Peyer's patch (tissue), 4 donors: ENCODE data around the gene SCAMP1. TPM values are rescaled to one million over a fixed set of nuclear protein-coding genes. Genes with fewer than 3 reads are reported as not detected.

Experiments used
- DNase-seq, 3 donors: peaks; one replicate each; pipeline ENCODE4 v3.0.0-alpha.2; 2017 to 2019
- H3K27ac ChIP-seq, 4 donors: fragments of 200-600 bp; sonication (generic); one replicate each; pipeline ENCODE4 v1.5.1; 2016 to 2019
- H3K27me3 ChIP-seq, 2 donors: fragments of 200-600 bp; sonication (generic); one replicate each; pipeline ENCODE4 v1.5.1; 2019
- H3K36me3 ChIP-seq, 3 donors: fragments of 200-600 bp; sonication (generic); one replicate each; pipeline ENCODE4 v1.5.1; 2016 to 2019
- H3K4me1 ChIP-seq, 4 donors: fragments of 200-600 bp; sonication (generic); one replicate each; pipeline ENCODE4 v1.5.1; 2016 to 2019
- H3K4me3 ChIP-seq, 4 donors: fragments of 200-600 bp; sonication (generic); 1 replicate in 3 of 4; 2 replicates in 1 of 4; pipeline ENCODE4 v1.5.1; 2016 to 2019; ENCODE audit warnings: mild to moderate bottlenecking in 1 of 4
- H3K9me3 ChIP-seq, 4 donors: fragments of 200-600 bp; sonication (generic); one replicate each; pipeline ENCODE4 v1.5.1; 2016 to 2019; ENCODE audit warnings: mild to moderate bottlenecking in 1 of 4
- POLR2A ChIP-seq, 2 donors: fragments of 450-650 bp; IDR thresholded peaks; one replicate each; pipeline ENCODE4 v1.5.1; 2017; ENCODE audit warnings: antibody characterized with exemption in 2 of 2, mild to moderate bottlenecking in 2 of 2, moderate library complexity in 2 of 2
- total RNA-seq, 4 donors: library from RNA; depleted of rRNA; stranded (reverse); fragments of >200 nt; gene quantifications; one replicate each; pipeline ENCODE4 v1.1.0, GENCODE V29; 2016
- TF ChIP-seq, protein P1 (sequence below), 6 experiments: fragments of 450-650 bp in 4 of 6; fragments of 200-600 bp in 2 of 6; sonication (generic) in 1 of 6; IDR thresholded peaks; one replicate each; pipeline ENCODE4 v1.5.1; 2017 to 2019; ENCODE audit warnings: antibody characterized with exemption in 6 of 6, mild to moderate bottlenecking in 3 of 6, moderate library complexity in 1 of 6

SCAMP1 gene
- total RNA-seq, 4 donors from 2014 or later = 10.6 to 17.3 (median 11.5) TPM

- peaks cover 0 to 14% (median 0%) of the 10 kb centered on the region in 3 donors for H3K36me3 ChIP-seq
- no peaks in the 10 kb centered on the region for H3K9me3 ChIP-seq
- DNase-seq = no peak
- H3K27me3 ChIP-seq = no peaks in the 10 kb centered on the region
- H3K4me1 ChIP-seq = no peaks in the 10 kb centered on the region
- H3K4me3 ChIP-seq = no peak overlapping the region
- TF ChIP-seq, protein P1, sequence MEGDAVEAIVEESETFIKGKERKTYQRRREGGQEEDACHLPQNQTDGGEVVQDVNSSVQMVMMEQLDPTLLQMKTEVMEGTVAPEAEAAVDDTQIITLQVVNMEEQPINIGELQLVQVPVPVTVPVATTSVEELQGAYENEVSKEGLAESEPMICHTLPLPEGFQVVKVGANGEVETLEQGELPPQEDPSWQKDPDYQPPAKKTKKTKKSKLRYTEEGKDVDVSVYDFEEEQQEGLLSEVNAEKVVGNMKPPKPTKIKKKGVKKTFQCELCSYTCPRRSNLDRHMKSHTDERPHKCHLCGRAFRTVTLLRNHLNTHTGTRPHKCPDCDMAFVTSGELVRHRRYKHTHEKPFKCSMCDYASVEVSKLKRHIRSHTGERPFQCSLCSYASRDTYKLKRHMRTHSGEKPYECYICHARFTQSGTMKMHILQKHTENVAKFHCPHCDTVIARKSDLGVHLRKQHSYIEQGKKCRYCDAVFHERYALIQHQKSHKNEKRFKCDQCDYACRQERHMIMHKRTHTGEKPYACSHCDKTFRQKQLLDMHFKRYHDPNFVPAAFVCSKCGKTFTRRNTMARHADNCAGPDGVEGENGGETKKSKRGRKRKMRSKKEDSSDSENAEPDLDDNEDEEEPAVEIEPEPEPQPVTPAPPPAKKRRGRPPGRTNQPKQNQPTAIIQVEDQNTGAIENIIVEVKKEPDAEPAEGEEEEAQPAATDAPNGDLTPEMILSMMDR (IDR thresholded peaks at IDR 0.05) = no peak
- TF ChIP-seq POLR2A (IDR thresholded peaks at IDR 0.05) = no peak
- H3K27ac ChIP-seq = no peak overlapping the region
Observed at GRCh38 chr5:78416677-78417425, 56.4 kb downstream of the SCAMP1 start.

- no peaks in the 10 kb centered on the region for H3K4me1 ChIP-seq
- no peak overlapping the region for H3K4me3 ChIP-seq
- DNase-seq = no peak
- no peaks in the 10 kb centered on the region for H3K27me3 ChIP-seq
- H3K27ac ChIP-seq = no peak overlapping the region
- no peak for TF ChIP-seq POLR2A (IDR thresholded peaks at IDR 0.05)
- TF ChIP-seq, protein P1 (IDR thresholded peaks at IDR 0.05) = no peak
- peaks cover 0 to 20% (median 0%) of the 10 kb centered on the region in 3 donors for H3K36me3 ChIP-seq
- H3K9me3 ChIP-seq = no peaks in the 10 kb centered on the region
Observed at GRCh38 chr5:78419396-78419795, 59.0 kb downstream of the SCAMP1 start.

DNA sequence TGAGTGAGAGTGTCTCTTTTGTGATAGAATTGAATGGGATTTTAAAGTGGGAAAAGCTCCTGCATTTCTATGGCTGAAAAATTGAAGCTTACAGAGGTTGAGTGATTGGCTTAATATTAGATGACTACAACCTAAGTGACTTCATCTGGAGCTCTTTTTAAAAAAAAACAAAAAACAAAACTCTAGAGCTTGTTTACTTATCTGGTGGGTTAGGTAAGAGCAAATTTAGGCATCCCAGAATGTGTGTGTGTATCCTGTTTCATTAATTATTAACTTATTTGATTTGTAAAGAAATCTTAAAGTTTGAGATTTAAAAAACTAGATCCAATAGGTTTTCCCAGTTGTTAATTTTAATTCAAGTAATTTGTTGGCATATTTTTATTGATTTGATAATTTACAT is 60.1 kb downstream of the SCAMP1 start:
- Histone ChIP-seq H3K27me3 (no peaks in the 10 kb centered on the region), H3K9me3 (no peaks in the 10 kb centered on the region), H3K36me3 (peaks cover 0 to 20% (median 0%) of the 10 kb centered on the region in 3 donors), H3K27ac (no peak overlapping the region), H3K4me3 (no peak overlapping the region), H3K4me1 (no peaks in the 10 kb centered on the region)
- no peak for DNase-seq
- TF ChIP-seq POLR2A (IDR thresholded peaks at IDR 0.05) = no peak
- TF ChIP-seq, protein P1 (IDR thresholded peaks at IDR 0.05) = no peak

DNA sequence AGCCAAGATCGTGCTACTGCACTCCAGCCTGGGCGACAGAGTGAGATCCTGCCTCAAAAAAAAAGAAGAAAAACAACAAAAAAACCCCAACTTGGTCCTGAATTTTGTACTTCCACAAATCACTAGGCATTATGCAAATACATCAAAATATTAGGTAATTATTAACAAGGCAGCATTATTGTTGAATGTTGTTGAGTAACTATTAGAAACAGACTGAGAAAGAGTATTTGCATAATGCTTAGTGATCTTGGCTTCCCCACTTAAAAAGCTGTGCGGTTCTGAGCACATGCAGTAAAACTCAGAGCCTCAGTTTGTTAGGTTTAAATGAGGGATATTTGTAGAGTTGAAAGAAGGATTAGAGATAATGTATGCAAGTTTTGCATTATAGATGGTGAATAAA is 64.2 kb downstream of the SCAMP1 start:
- H3K36me3 ChIP-seq = peaks cover 0 to 10% (median 0%) of the 10 kb centered on the region in 3 donors
- H3K4me3 ChIP-seq = no peak overlapping the region
- no peak for DNase-seq
- TF ChIP-seq POLR2A (IDR thresholded peaks at IDR 0.05) = no peak
- TF ChIP-seq, protein P1 (IDR thresholded peaks at IDR 0.05) = no peak
- H3K27ac ChIP-seq = no peak overlapping the region
- no peaks in the 10 kb centered on the region for H3K4me1 ChIP-seq
- H3K27me3 ChIP-seq = no peaks in the 10 kb centered on the region
- no peaks in the 10 kb centered on the region for H3K9me3 ChIP-seq

DNA sequence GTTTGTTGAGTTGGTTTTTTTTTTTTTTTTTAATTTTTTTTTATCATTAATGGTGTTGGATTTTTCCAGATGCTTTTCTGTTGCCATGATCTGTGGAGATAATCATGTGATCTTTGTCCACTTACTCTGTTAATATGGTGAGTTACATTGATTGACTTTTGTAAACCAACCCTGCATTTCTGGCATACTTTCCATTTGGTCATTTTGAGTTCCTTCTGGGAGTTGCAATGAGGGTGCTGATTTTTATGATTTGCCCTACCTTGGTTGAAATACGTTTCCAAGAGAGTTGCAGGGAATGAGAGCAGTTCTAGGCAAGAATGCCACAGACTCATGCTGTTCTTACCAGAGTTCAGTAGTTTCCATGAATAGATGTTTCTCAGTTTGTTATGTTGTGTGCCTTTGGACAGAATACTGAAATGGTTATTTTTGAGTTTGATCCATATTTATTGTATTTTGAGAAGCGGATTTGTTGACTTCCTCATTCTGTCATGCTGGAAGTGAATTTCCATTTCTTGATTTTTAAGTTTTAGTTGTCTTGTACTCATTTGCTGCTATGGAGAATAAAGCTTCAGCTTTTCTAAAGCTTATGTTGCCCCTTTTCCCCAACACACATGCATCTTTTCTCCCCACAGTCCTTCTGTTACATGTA is 69.0 kb downstream of the SCAMP1 start:
- TF ChIP-seq, protein P1 (IDR thresholded peaks at IDR 0.05) = no peak
- TF ChIP-seq POLR2A (IDR thresholded peaks at IDR 0.05) = no peak
- Histone ChIP-seq H3K36me3 (peaks cover 0 to 4% (median 0%) of the 10 kb centered on the region in 3 donors), H3K27ac (no peak overlapping the region), H3K9me3 (no peaks in the 10 kb centered on the region), H3K4me3 (no peak overlapping the region), H3K4me1 (no peaks in the 10 kb centered on the region), H3K27me3 (no peaks in the 10 kb centered on the region)
- no peak for DNase-seq
